HFFc6 (cell line): ENCODE results near the gene FCAMR. TPM values are rescaled to one million over a fixed set of nuclear protein-coding genes. Genes with fewer than 3 reads are reported as not detected.

Experiments
- DNase-seq: peaks from one replicate; pipeline ENCODE4 v3.0.0-alpha.2; 2018
- H3K27ac Mint-ChIP-seq: 2 replicates; pipeline ENCODE4 v1.8.0; 2020; ENCODE audit warnings: mild to moderate bottlenecking, mixed read lengths
- H3K27me3 Mint-ChIP-seq: 2 replicates; pipeline ENCODE4 v1.8.0; 2021; ENCODE audit warnings: mild to moderate bottlenecking, moderate library complexity, mixed read lengths; ENCODE audit not compliant: insufficient read depth
- H3K36me3 Mint-ChIP-seq: 2 replicates; pipeline ENCODE4 v1.8.0; 2021; ENCODE audit warnings: low read depth, mixed read lengths
- H3K4me1 Mint-ChIP-seq: 2 replicates; pipeline ENCODE4 v1.8.0; 2020; ENCODE audit warnings: low read depth, mixed read lengths
- H3K4me3 Mint-ChIP-seq: 2 replicates; pipeline ENCODE4 v1.8.0; 2020; ENCODE audit warnings: mild to moderate bottlenecking, moderate library complexity, mixed read lengths
- H3K9me3 Mint-ChIP-seq: 2 replicates; pipeline ENCODE4 v1.8.0; 2020; ENCODE audit warnings: mild to moderate bottlenecking, mixed read lengths
- CTCF ChIP-seq: fragments of 200-600 bp; sonication (generic); IDR thresholded peaks from 2 replicates; pipeline ENCODE4 v1.5.0; 2021; ENCODE audit warnings: antibody characterized with exemption, mild to moderate bottlenecking
- total RNA-seq, 6 experiments: library from RNA; stranded (reverse); fragmentation: NEBNext Ultra II Directional; extraction: Animal tissue kit (Norgen Biotek cat#: 25700); gene quantifications; 2 replicates in 1 of 6; 3 replicates in 5 of 6; pipeline ENCODE4 v1.2.3, GENCODE V29; 2021

The FCAMR gene
- total RNA-seq, 6 experiments from 2014 or later = not detected

- Mint-ChIP-seq H3K4me1 (no peaks in the 10 kb centered on the region), H3K27me3 (peaks cover 34% of the 10 kb centered on the region), H3K36me3 (no peaks in the 10 kb centered on the region), H3K4me3 (no peak overlapping the region), H3K9me3 (no peaks in the 10 kb centered on the region), H3K27ac (no peak overlapping the region)
- DNase-seq = no peak
- no peak for TF ChIP-seq CTCF
Observed at GRCh38 chr1:206974140-206974539, 3.9 kb upstream of the FCAMR start.

- TF ChIP-seq CTCF = no peak
- no peak for DNase-seq
- Mint-ChIP-seq H3K9me3 (no peaks in the 10 kb centered on the region), H3K4me1 (peaks cover 2% of the 10 kb centered on the region), H3K27ac (no peak overlapping the region), H3K27me3 (peaks cover 42% of the 10 kb centered on the region), H3K4me3 (no peak overlapping the region), H3K36me3 (no peaks in the 10 kb centered on the region)
Observed at GRCh38 chr1:206972728-206973127, 2.5 kb upstream of the FCAMR start.

DNA sequence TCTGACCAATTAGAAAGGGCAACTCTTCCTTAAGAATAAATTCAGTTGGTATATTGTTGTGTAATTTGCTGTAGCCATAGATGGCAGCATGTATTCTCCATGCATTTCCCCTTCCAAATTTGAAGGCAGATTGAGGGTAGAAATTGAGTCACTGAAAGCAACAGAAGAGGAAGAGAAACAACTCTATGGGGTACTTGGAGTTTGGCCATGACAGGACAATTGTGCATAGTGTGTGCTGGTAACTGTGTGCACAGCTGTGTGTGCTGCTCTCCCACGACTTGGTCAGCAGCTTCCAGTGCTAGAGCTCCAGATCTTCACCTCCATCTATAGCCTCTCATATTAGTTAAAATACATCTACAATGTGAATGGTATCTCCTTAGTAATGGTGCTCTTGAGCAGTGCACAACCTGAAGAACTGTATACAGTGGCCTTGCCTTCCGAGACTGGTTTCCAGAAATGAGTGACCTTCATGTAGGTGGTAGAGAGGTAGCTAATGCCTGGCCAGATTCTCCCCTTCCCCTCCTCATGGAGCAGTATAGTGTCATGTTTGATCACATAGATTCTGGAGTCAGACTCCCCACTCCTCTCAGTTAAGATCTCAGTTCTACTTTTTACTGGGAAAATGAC, 882 bp upstream of the FCAMR start:
- TF ChIP-seq CTCF = no peak
- Mint-ChIP-seq H3K9me3 (no peaks in the 10 kb centered on the region), H3K27me3 (peaks cover 40% of the 10 kb centered on the region), H3K36me3 (no peaks in the 10 kb centered on the region), H3K27ac (no peak overlapping the region), H3K4me1 (peaks cover 8% of the 10 kb centered on the region), H3K4me3 (no peak overlapping the region)
- no peak for DNase-seq

DNA sequence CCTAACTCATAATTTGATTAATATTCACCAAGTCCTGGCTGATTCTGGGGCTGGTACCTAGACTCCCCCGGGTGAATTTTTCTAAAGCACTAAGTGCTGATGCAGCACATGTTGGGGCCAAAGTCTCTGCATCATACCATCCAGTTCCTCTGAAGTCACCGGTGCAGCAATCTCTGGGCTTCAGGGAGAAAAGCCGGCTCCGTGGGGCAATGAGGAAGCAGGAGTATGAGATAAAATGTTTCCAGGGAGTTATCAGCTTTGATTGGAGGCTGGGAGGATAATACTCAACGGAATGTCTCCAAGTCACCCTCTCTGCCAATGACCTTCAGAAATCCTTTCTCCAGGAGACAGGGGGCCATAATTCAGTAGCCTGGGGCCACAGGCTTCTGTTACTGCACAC, 1.2 kb downstream of the FCAMR start:
- peaks cover 8% of the 10 kb centered on the region for H3K4me1 Mint-ChIP-seq
- H3K4me3 Mint-ChIP-seq = no peak overlapping the region
- H3K36me3 Mint-ChIP-seq = no peaks in the 10 kb centered on the region
- no peak for TF ChIP-seq CTCF
- H3K9me3 Mint-ChIP-seq = no peaks in the 10 kb centered on the region
- peaks cover 43% of the 10 kb centered on the region for H3K27me3 Mint-ChIP-seq
- no peak for DNase-seq
- no peak overlapping the region for H3K27ac Mint-ChIP-seq

DNA sequence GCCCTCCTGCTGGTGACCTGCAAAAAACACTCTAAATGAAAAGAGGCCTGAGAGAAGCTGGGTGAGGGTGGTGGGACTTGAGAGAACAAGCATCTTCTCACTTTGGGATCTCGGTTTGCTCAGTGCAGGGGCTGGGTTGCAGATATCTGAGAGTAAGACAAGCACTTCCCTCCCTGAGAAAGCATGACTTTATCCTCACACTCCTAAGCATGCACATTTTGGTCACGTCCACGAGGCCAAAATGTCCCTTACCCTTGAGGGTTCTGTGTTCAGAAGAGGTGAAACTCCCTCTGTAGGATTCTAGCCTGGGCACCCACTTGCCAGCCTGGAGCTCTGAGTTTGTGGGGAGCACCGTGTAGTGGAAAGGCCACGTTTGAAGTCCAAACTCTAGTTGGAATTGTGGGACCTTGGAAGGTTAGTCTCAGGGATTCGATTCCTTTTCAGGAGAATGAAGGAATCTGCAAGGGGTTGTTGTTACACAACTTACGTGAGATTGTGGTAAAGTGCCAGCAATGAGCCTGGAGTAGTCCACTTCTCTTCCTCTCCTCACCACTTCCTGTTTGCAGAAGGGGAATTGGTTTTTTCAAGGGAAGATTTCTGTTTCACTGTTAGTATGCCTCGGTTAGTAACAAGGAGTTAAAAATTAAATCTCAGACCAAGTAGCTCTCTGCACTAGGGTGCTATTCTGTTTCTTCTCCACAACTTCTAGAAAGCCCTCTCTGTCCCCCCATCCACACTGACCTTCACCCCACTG, 3.0 kb downstream of the FCAMR start:
- H3K4me3 Mint-ChIP-seq = no peak overlapping the region

More for the DNA sequence above, 3.0 kb downstream of the FCAMR start:
- TF ChIP-seq CTCF = no peak
- H3K9me3 Mint-ChIP-seq = no peaks in the 10 kb centered on the region
- DNase-seq = no peak
- H3K27me3 Mint-ChIP-seq = peaks cover 37% of the 10 kb centered on the region
- no peaks in the 10 kb centered on the region for H3K36me3 Mint-ChIP-seq
- peaks cover 16% of the 10 kb centered on the region for H3K4me1 Mint-ChIP-seq
- no peak overlapping the region for H3K27ac Mint-ChIP-seq
